Activated CD8-positive, alpha-beta memory T cell treated with anti-CD3 and anti-CD28 coated beads for 1 hour (primary cell): ENCODE data around the gene IGSF9B.

ENCODE experiments used
- DNase-seq, 2 donors: peaks; one replicate each; pipeline ENCODE4 v3.0.0-alpha.2; 2020; ENCODE audit warnings: low read depth in 1 of 2; ENCODE audit errors: extremely low read depth in 1 of 2

IGSF9B gene

GRCh38 chr11:133922078-133922870 is 34.5 kb downstream of the IGSF9B start:
- DNase-seq = no peak

GRCh38 chr11:133921513-133921912 is 35.3 kb downstream of the IGSF9B start:
- DNase-seq = no peak

- no peak for DNase-seq
These were observed 35.7 kb downstream of the IGSF9B start for GRCh38 chr11:133921026-133921425.

GRCh38 chr11:133920109-133920990 is 36.4 kb downstream of the IGSF9B start:
- no peak for DNase-seq

GRCh38 chr11:133919330-133920108 is 37.2 kb downstream of the IGSF9B start:
- DNase-seq = no peak

- DNase-seq = no peak
These were observed 38.0 kb downstream of the IGSF9B start for GRCh38 chr11:133918608-133919260.

GRCh38 chr11:133917921-133918607 is 38.7 kb downstream of the IGSF9B start:
- no peak for DNase-seq

- no peak for DNase-seq
These were observed 39.9 kb downstream of the IGSF9B start for GRCh38 chr11:133916784-133917440.

GRCh38 chr11:133913761-133914160 is 43.0 kb downstream of the IGSF9B start:
- no peak for DNase-seq

- no peak for DNase-seq
These were observed 45.6 kb downstream of the IGSF9B start for GRCh38 chr11:133911171-133911570.

GRCh38 chr11:133910101-133910500 is 46.7 kb downstream of the IGSF9B start:
- no peak for DNase-seq

- DNase-seq = no peak
These were observed 47.9 kb downstream of the IGSF9B start for GRCh38 chr11:133908827-133909226.

GRCh38 chr11:133907841-133908241 is 48.9 kb downstream of the IGSF9B start:
- DNase-seq = no peak

- DNase-seq = no peak
These were observed 49.6 kb downstream of the IGSF9B start for GRCh38 chr11:133907216-133907615.

GRCh38 chr11:133906746-133907145 is 50.0 kb downstream of the IGSF9B start:
- no peak for DNase-seq

GRCh38 chr11:133906241-133906640 is 50.5 kb downstream of the IGSF9B start:
- no peak for DNase-seq

GRCh38 chr11:133905677-133906156 is 51.1 kb downstream of the IGSF9B start:
- DNase-seq = no peak

- no peak for DNase-seq
These were observed 51.8 kb downstream of the IGSF9B start for GRCh38 chr11:133904818-133905515.
